ENCODE results near the gene OPRD1.

The OPRD1 gene

GRCh38 chr1:28887419-28887834 lies 75.5 kb downstream of the OPRD1 start:
- Histone ChIP-seq H3K4me1 (ENCODE audit: control insufficient read depth, insufficient read depth, low read depth, low read length) (peaks cover 27% of the 10 kb centered on the region), H3K79me1 (replicated peaks; ENCODE audit: low read length, poor library complexity, severe bottlenecking) (peaks cover 12% of the 10 kb centered on the region), H4K91ac (ENCODE audit: low read length) (no peak overlapping the region), H4K8ac (ENCODE audit: low read length) (peak overlapping the region; percentile 9), H3K4me3 (ENCODE audit: insufficient read depth in 1 of 2, low read depth in 1 of 2, low read length in 2 of 2) (peak overlapping the region; percentile 84 to 85), H2BK12ac (ENCODE audit: low read length in 2 of 2) (no peak overlapping the region), H2BK5ac (ENCODE audit: low read depth, low read length, poor library complexity, severe bottlenecking) (no peak overlapping the region), H3K23ac (ENCODE audit: low read length in 2 of 2) (peak overlapping the region in 1 of 2 experiments; percentile 27), H3K4ac (ENCODE audit: low read depth in 1 of 2, low read length in 2 of 2) (no peak overlapping the region), H3K14ac (ENCODE audit: low read length in 2 of 2) (no peak overlapping the region), H3K18ac (ENCODE audit: low read depth in 1 of 2, low read length in 2 of 2) (peak overlapping the region in 1 of 2 experiments; percentile 49), H3K9ac (ENCODE audit: low read length) (peak overlapping the region; percentile 87), H3K36me3 (ENCODE audit: control insufficient read depth in 1 of 2, insufficient read depth in 2 of 2, low read depth in 1 of 2, low read length in 2 of 2) (peaks cover 0 to 5% of the 10 kb centered on the region in 2 experiments), H3K27ac (ENCODE audit: low read length, poor library complexity, severe bottlenecking) (no peak overlapping the region), H3K27me3 (ENCODE audit: control insufficient read depth in 1 of 2, insufficient read depth in 1 of 2, low read length in 2 of 2) (peaks cover 0 to 5% of the 10 kb centered on the region in 2 experiments), H2BK15ac (ENCODE audit: low read depth, poor library complexity, severe bottlenecking) (peak overlapping the region; percentile 34), H3K9me3 (ENCODE audit: control insufficient read depth, low read length) (no peaks in the 10 kb centered on the region), H2AFZ (ENCODE audit: low read depth, low read length) (peak overlapping the region; percentile 73), H3K4me2 (ENCODE audit: low read length, poor library complexity, severe bottlenecking) (peak overlapping the region; percentile 93), H2BK120ac (ENCODE audit: low read depth, low read length) (no peak overlapping the region), H2AK5ac (ENCODE audit: low read length, severe bottlenecking) (no peak overlapping the region)
- under 1% methylated on average over 40 of the region's 41 CpGs for WGBS
- DNase-seq, result peak; percentile 29

- Histone ChIP-seq H4K91ac (ENCODE audit: low read length) (no peak overlapping the region), H2BK5ac (ENCODE audit: low read depth, low read length, poor library complexity, severe bottlenecking) (no peak overlapping the region), H3K4me1 (ENCODE audit: control insufficient read depth, insufficient read depth, low read depth, low read length) (peaks cover 26% of the 10 kb centered on the region), H2BK12ac (ENCODE audit: low read length in 2 of 2) (no peak overlapping the region), H3K4ac (ENCODE audit: low read depth in 1 of 2, low read length in 2 of 2) (no peak overlapping the region), H3K79me1 (replicated peaks; ENCODE audit: low read length, poor library complexity, severe bottlenecking) (peaks cover 12% of the 10 kb centered on the region), H3K14ac (ENCODE audit: low read length in 2 of 2) (peak overlapping the region in 1 of 2 experiments; percentile 41), H3K27me3 (ENCODE audit: control insufficient read depth in 1 of 2, insufficient read depth in 1 of 2, low read length in 2 of 2) (peaks cover 0 to 5% of the 10 kb centered on the region in 2 experiments), H2BK15ac (ENCODE audit: low read depth, poor library complexity, severe bottlenecking) (peak overlapping the region; percentile 71), H3K9ac (ENCODE audit: low read length) (peak overlapping the region; percentile 87), H3K4me3 (ENCODE audit: insufficient read depth in 1 of 2, low read depth in 1 of 2, low read length in 2 of 2) (peak overlapping the region; percentile 84 to 85), H2AK5ac (ENCODE audit: low read length, severe bottlenecking) (no peak overlapping the region), H3K9me3 (ENCODE audit: control insufficient read depth, low read length) (no peaks in the 10 kb centered on the region), H3K36me3 (ENCODE audit: control insufficient read depth in 1 of 2, insufficient read depth in 2 of 2, low read depth in 1 of 2, low read length in 2 of 2) (peaks cover 0 to 5% of the 10 kb centered on the region in 2 experiments), H4K8ac (ENCODE audit: low read length) (no peak overlapping the region), H3K18ac (ENCODE audit: low read depth in 1 of 2, low read length in 2 of 2) (no peak overlapping the region), H2BK120ac (ENCODE audit: low read depth, low read length) (no peak overlapping the region), H3K23ac (ENCODE audit: low read length in 2 of 2) (peak overlapping the region in 1 of 2 experiments; percentile 76), H3K27ac (ENCODE audit: low read length, poor library complexity, severe bottlenecking) (no peak overlapping the region), H3K4me2 (ENCODE audit: low read length, poor library complexity, severe bottlenecking) (peak overlapping the region; percentile 93), H2AFZ (ENCODE audit: low read depth, low read length) (peak overlapping the region; percentile 64)
- WGBS, result 48% methylated on average over 17 of the region's 24 CpGs
- no peak for DNase-seq
Measured at GRCh38 chr1:28887835-28888682, 76.1 kb downstream of the OPRD1 start.

GRCh38 chr1:28888915-28889314 lies 76.9 kb downstream of the OPRD1 start:
- Histone ChIP-seq H2AK5ac (ENCODE audit: low read length, severe bottlenecking) (no peak overlapping the region), H3K79me1 (replicated peaks; ENCODE audit: low read length, poor library complexity, severe bottlenecking) (peaks cover 14% of the 10 kb centered on the region), H2BK120ac (ENCODE audit: low read depth, low read length) (no peak overlapping the region), H3K23ac (ENCODE audit: low read length in 2 of 2) (no peak overlapping the region), H3K4me2 (ENCODE audit: low read length, poor library complexity, severe bottlenecking) (no peak overlapping the region), H3K14ac (ENCODE audit: low read length in 2 of 2) (no peak overlapping the region), H4K91ac (ENCODE audit: low read length) (no peak overlapping the region), H3K4me1 (ENCODE audit: control insufficient read depth, insufficient read depth, low read depth, low read length) (peaks cover 29% of the 10 kb centered on the region), H3K9me3 (ENCODE audit: control insufficient read depth, low read length) (no peaks in the 10 kb centered on the region), H3K36me3 (ENCODE audit: control insufficient read depth in 1 of 2, insufficient read depth in 2 of 2, low read depth in 1 of 2, low read length in 2 of 2) (peaks cover 0 to 10% of the 10 kb centered on the region in 2 experiments), H2BK15ac (ENCODE audit: low read depth, poor library complexity, severe bottlenecking) (no peak overlapping the region), H2BK5ac (ENCODE audit: low read depth, low read length, poor library complexity, severe bottlenecking) (no peak overlapping the region), H3K27ac (ENCODE audit: low read length, poor library complexity, severe bottlenecking) (no peak overlapping the region), H3K4me3 (ENCODE audit: insufficient read depth in 1 of 2, low read depth in 1 of 2, low read length in 2 of 2) (no peak overlapping the region), H2BK12ac (ENCODE audit: low read length in 2 of 2) (no peak overlapping the region), H3K27me3 (ENCODE audit: control insufficient read depth in 1 of 2, insufficient read depth in 1 of 2, low read length in 2 of 2) (peaks cover 0 to 5% of the 10 kb centered on the region in 2 experiments), H4K8ac (ENCODE audit: low read length) (no peak overlapping the region), H3K9ac (ENCODE audit: low read length) (no peak overlapping the region), H3K18ac (ENCODE audit: low read depth in 1 of 2, low read length in 2 of 2) (no peak overlapping the region), H3K4ac (ENCODE audit: low read depth in 1 of 2, low read length in 2 of 2) (no peak overlapping the region), H2AFZ (ENCODE audit: low read depth, low read length) (no peak overlapping the region)
- 97% methylated on average over 7 of the region's 7 CpGs for WGBS
- DNase-seq, result no peak

- Histone ChIP-seq H4K91ac (ENCODE audit: low read length) (no peak overlapping the region), H4K8ac (ENCODE audit: low read length) (no peak overlapping the region), H3K36me3 (ENCODE audit: control insufficient read depth in 1 of 2, insufficient read depth in 2 of 2, low read depth in 1 of 2, low read length in 2 of 2) (peaks cover 0 to 10% of the 10 kb centered on the region in 2 experiments), H3K18ac (ENCODE audit: low read depth in 1 of 2, low read length in 2 of 2) (no peak overlapping the region), H3K4me1 (ENCODE audit: control insufficient read depth, insufficient read depth, low read depth, low read length) (peaks cover 27% of the 10 kb centered on the region), H2BK120ac (ENCODE audit: low read depth, low read length) (no peak overlapping the region), H3K4me2 (ENCODE audit: low read length, poor library complexity, severe bottlenecking) (no peak overlapping the region), H3K79me1 (replicated peaks; ENCODE audit: low read length, poor library complexity, severe bottlenecking) (peaks cover 15% of the 10 kb centered on the region), H3K9ac (ENCODE audit: low read length) (no peak overlapping the region), H3K23ac (ENCODE audit: low read length in 2 of 2) (no peak overlapping the region), H3K4ac (ENCODE audit: low read depth in 1 of 2, low read length in 2 of 2) (no peak overlapping the region), H3K14ac (ENCODE audit: low read length in 2 of 2) (no peak overlapping the region), H3K27me3 (ENCODE audit: control insufficient read depth in 1 of 2, insufficient read depth in 1 of 2, low read length in 2 of 2) (peaks cover 0 to 5% of the 10 kb centered on the region in 2 experiments), H3K9me3 (ENCODE audit: control insufficient read depth, low read length) (no peaks in the 10 kb centered on the region), H2BK5ac (ENCODE audit: low read depth, low read length, poor library complexity, severe bottlenecking) (no peak overlapping the region), H3K4me3 (ENCODE audit: insufficient read depth in 1 of 2, low read depth in 1 of 2, low read length in 2 of 2) (no peak overlapping the region), H2BK15ac (ENCODE audit: low read depth, poor library complexity, severe bottlenecking) (no peak overlapping the region), H2BK12ac (ENCODE audit: low read length in 2 of 2) (no peak overlapping the region), H2AFZ (ENCODE audit: low read depth, low read length) (no peak overlapping the region), H2AK5ac (ENCODE audit: low read length, severe bottlenecking) (no peak overlapping the region), H3K27ac (ENCODE audit: low read length, poor library complexity, severe bottlenecking) (no peak overlapping the region)
- WGBS, result 86% methylated on average over 5 of the region's 5 CpGs
- DNase-seq, result no peak
Measured at GRCh38 chr1:28889357-28889756, 77.4 kb downstream of the OPRD1 start.

Data from mesenchymal stem cell (in vitro differentiated cells and primary cell).